Vagina (tissue), 2 donors: ENCODE measurements around the gene KRTAP4-7. TPM values are rescaled to one million over a fixed set of nuclear protein-coding genes. Genes with fewer than 3 reads are reported as not detected.

Source experiments
- DNase-seq, 2 donors: peaks; one replicate each; pipeline ENCODE4 v3.0.0-alpha.2; 2017; ENCODE audit errors: extremely low spot score in 2 of 2
- H3K27ac ChIP-seq: fragments of 200-600 bp; sonication (generic); one replicate; pipeline ENCODE4 v1.5.1; 2019
- H3K27me3 ChIP-seq: fragments of 200-600 bp; sonication (generic); one replicate; pipeline ENCODE4 v1.5.1; 2019
- H3K36me3 ChIP-seq, 2 donors: fragments of 200-600 bp; sonication (generic); one replicate each; pipeline ENCODE4 v1.5.1; 2017 to 2019
- H3K4me1 ChIP-seq: fragments of 200-600 bp; sonication (generic); one replicate; pipeline ENCODE4 v1.5.1; 2019
- H3K4me3 ChIP-seq, 2 donors: fragments of 200-600 bp; sonication (generic); 1 replicate in 1 of 2; 2 replicates in 1 of 2; pipeline ENCODE4 v1.5.1; 2016 to 2019
- H3K9me3 ChIP-seq: fragments of 200-600 bp; sonication (generic); one replicate; pipeline ENCODE4 v1.5.1; 2019
- POLR2A ChIP-seq, 2 donors: fragments of 450-650 bp; IDR thresholded peaks; one replicate each; pipeline ENCODE4 v1.6.1; 2017; ENCODE audit warnings: antibody characterized with exemption in 2 of 2, mild to moderate bottlenecking in 2 of 2, moderate library complexity in 2 of 2
- POLR2AphosphoS5 ChIP-seq, 2 donors: sonication (generic); formaldehyde crosslinking; IDR thresholded peaks; one replicate each; pipeline ENCODE4 v1.9.0; 2017; ENCODE audit warnings: antibody characterized with exemption in 2 of 2, mild to moderate bottlenecking in 2 of 2, low read depth in 1 of 2; ENCODE audit not compliant: insufficient read depth in 1 of 2
- intact Hi-C: fragments of 100-400 bp; cut with DNase I; formaldehyde crosslinking; loops from one replicate; pipeline ENCODE4 v1.15.1; 2023
- total RNA-seq: library from RNA; depleted of rRNA; stranded (reverse); fragments of >200 nt; gene quantifications from one replicate; pipeline ENCODE4 v1.2.3, GENCODE V29; 2016
- TF ChIP-seq, protein P1 (sequence below), 3 experiments: fragments of 450-650 bp in 2 of 3; fragments of 200-600 bp in 1 of 3; sonication (generic) in 1 of 3; IDR thresholded peaks; one replicate each; pipeline ENCODE4 v1.5.1; 2017 to 2019; ENCODE audit warnings: antibody characterized with exemption in 3 of 3, mild to moderate bottlenecking in 2 of 3, moderate library complexity in 2 of 3

Gene KRTAP4-7
- total RNA-seq, 1 donor from 2014 or later: not detected

DNA sequence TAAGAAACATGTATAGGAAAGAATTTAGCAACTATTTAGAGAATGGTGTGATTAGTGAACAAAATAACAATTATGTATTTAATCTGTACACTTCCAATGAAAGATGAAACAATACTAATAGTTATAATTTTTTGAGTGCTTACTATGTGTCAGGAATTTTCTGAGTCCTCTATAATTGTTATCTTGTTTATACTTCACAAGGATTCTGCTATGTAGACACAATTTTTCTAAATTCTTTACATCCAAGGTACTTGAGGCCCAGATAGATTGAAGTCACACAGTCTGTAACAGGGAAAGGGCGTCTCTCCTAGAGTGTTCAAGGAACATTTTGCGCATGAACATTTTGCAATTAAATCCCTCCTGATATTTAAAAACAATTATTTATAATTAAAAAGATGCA is 41.1 kb downstream of the KRTAP4-7 start:
- H3K27ac ChIP-seq: no peak overlapping the region

DNA sequence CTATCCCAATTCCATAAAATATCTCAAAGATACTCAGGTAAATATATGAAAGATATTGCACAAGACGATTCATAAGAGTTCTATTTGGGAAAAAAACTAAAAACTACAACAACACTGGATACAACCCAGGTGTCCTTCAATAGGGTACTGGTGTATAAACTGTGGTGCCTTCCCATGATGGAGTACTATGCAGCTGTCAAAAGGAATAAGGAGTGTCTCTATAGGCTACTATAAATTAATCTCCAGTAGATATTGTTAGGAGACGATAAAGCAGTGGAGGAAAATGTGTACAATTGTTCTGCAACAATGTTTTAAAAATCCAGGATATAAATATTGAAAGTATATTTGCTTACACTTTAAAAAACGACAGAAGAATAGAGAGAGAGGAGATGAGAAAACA is 42.5 kb downstream of the KRTAP4-7 start:
- Histone ChIP-seq H3K9me3 (no peaks in the 10 kb centered on the region), H3K27me3 (no peaks in the 10 kb centered on the region), H3K27ac (no peak overlapping the region), H3K4me3 (no peak overlapping the region), H3K36me3 (no peaks in the 10 kb centered on the region), H3K4me1 (no peaks in the 10 kb centered on the region)
- intact Hi-C loops: no loop called here
- no peak for DNase-seq
- TF ChIP-seq POLR2AphosphoS5 (IDR thresholded peaks at IDR 0.05; ENCODE audit: insufficient read depth in 1 of 2, low read depth in 1 of 2) (no peak), POLR2A (IDR thresholded peaks at IDR 0.05) (no peak)
- TF ChIP-seq, protein P1, sequence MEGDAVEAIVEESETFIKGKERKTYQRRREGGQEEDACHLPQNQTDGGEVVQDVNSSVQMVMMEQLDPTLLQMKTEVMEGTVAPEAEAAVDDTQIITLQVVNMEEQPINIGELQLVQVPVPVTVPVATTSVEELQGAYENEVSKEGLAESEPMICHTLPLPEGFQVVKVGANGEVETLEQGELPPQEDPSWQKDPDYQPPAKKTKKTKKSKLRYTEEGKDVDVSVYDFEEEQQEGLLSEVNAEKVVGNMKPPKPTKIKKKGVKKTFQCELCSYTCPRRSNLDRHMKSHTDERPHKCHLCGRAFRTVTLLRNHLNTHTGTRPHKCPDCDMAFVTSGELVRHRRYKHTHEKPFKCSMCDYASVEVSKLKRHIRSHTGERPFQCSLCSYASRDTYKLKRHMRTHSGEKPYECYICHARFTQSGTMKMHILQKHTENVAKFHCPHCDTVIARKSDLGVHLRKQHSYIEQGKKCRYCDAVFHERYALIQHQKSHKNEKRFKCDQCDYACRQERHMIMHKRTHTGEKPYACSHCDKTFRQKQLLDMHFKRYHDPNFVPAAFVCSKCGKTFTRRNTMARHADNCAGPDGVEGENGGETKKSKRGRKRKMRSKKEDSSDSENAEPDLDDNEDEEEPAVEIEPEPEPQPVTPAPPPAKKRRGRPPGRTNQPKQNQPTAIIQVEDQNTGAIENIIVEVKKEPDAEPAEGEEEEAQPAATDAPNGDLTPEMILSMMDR (IDR thresholded peaks at IDR 0.05): no peak

More for the DNA sequence above, 41.1 kb downstream of the KRTAP4-7 start:
- no peak for DNase-seq
- no peaks in the 10 kb centered on the region for H3K4me1 ChIP-seq
- no peaks in the 10 kb centered on the region for H3K9me3 ChIP-seq
- intact Hi-C loops: no loop called here
- no peaks in the 10 kb centered on the region for H3K27me3 ChIP-seq
- no peak overlapping the region for H3K4me3 ChIP-seq
- H3K36me3 ChIP-seq: no peaks in the 10 kb centered on the region
- TF ChIP-seq POLR2A (IDR thresholded peaks at IDR 0.05): no peak
- TF ChIP-seq, protein P1 (IDR thresholded peaks at IDR 0.05): no peak
- TF ChIP-seq POLR2AphosphoS5 (IDR thresholded peaks at IDR 0.05; ENCODE audit: insufficient read depth in 1 of 2, low read depth in 1 of 2): no peak

DNA sequence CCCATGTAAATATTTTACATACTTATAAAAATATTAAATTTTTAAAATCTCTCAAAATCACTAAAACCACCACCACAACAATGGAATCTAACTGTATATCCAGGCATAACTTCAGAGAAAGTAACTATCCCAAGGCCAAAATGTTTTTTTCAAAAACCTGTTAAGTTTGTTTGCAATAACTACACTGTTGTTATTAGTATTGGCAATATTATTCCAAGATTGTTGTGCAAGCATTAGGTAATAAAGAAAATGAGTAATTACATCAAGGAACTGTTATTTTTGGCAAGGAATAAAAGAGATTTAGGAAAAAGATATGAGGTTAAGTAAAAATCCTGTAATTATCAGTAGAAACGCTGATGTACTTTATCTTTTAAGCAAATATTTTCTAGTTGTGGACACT is 43.4 kb downstream of the KRTAP4-7 start:
- Histone ChIP-seq H3K9me3 (no peaks in the 10 kb centered on the region), H3K36me3 (no peaks in the 10 kb centered on the region), H3K27ac (no peak overlapping the region), H3K27me3 (no peaks in the 10 kb centered on the region), H3K4me3 (no peak overlapping the region), H3K4me1 (no peaks in the 10 kb centered on the region)
- TF ChIP-seq, protein P1 (IDR thresholded peaks at IDR 0.05): no peak
- no peak for TF ChIP-seq POLR2AphosphoS5 (IDR thresholded peaks at IDR 0.05; ENCODE audit: insufficient read depth in 1 of 2, low read depth in 1 of 2)
- TF ChIP-seq POLR2A (IDR thresholded peaks at IDR 0.05): no peak
- no peak for DNase-seq
- intact Hi-C loops: no loop called here

DNA sequence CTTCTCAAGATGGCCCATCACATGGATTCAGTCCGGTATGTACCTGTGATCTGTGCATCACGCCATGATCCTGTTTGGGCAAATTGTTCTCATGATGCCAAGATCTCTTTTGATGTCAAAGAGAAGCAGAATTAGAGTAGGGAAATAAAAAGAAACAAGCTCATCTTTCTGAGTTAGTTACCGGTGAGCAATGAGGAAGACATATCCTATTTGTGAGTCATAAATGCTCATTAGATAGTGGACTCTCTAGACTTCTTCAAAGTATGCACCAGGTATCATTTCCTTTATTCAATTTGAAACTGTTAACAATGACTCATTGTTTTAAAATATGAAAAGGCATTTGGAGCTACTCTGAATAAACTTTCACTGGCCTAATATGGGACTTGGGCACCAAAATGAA is 48.0 kb downstream of the KRTAP4-7 start:
- TF ChIP-seq POLR2A (IDR thresholded peaks at IDR 0.05): no peak
- TF ChIP-seq, protein P1 (IDR thresholded peaks at IDR 0.05): no peak
- no peak for TF ChIP-seq POLR2AphosphoS5 (IDR thresholded peaks at IDR 0.05; ENCODE audit: insufficient read depth in 1 of 2, low read depth in 1 of 2)
- H3K4me3 ChIP-seq: no peak overlapping the region
- no peak for DNase-seq
- H3K9me3 ChIP-seq: no peaks in the 10 kb centered on the region
- intact Hi-C loops: no loop called here
- no peaks in the 10 kb centered on the region for H3K36me3 ChIP-seq
- no peaks in the 10 kb centered on the region for H3K27me3 ChIP-seq
- H3K27ac ChIP-seq: no peak overlapping the region
- no peaks in the 10 kb centered on the region for H3K4me1 ChIP-seq

DNA sequence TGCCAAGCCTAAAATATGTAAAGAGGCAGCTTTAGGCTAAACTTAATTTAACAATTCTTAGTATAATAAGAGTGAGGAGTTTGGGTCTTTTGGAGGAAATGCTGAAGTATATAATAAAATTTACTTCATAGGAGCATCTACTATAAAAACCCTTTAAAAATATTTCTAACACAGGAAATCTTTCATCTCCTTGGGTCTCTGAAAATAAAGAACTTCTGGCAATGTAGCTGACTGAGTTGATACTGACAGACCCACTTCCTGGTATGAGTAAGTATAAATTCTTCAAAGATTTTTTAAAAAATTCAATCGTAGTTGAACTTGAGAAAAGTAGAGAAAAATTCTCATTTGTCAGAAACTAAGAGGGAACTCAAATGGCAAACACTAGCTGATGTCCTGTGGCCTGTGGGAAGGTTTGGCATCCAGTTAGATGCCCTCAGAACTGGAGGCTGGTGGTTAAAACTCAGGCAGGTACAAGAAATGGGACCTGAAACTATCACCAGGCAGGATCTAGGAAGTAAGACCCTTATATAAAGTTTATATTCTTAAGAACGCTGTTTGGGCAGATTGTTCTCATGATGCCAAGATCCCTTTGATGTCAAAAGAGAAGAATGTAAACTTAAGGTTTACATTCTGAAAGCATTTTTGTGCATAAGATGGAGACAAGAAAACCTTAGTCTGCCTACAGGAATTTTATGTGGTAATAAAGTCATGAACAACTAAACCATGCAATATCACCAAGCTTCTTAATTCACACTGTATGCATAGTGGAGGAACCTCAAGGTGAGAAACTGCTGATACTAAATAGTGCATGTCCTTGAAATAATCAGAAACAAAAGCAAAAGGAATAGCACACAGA is 50.2 kb downstream of the KRTAP4-7 start:
- H3K27ac ChIP-seq: no peak overlapping the region
- no peaks in the 10 kb centered on the region for H3K9me3 ChIP-seq
- intact Hi-C loops: no loop called here
- H3K4me1 ChIP-seq: no peaks in the 10 kb centered on the region
- TF ChIP-seq, protein P1 (IDR thresholded peaks at IDR 0.05): no peak
- TF ChIP-seq POLR2AphosphoS5 (IDR thresholded peaks at IDR 0.05; ENCODE audit: insufficient read depth in 1 of 2, low read depth in 1 of 2): no peak
- TF ChIP-seq POLR2A (IDR thresholded peaks at IDR 0.05): no peak
- H3K36me3 ChIP-seq: no peaks in the 10 kb centered on the region
- no peaks in the 10 kb centered on the region for H3K27me3 ChIP-seq
- no peak overlapping the region for H3K4me3 ChIP-seq
- DNase-seq: no peak
